Skin of body (tissue), 2 donors: ENCODE data around the gene GTF2H2C. TPM values are rescaled to one million over a fixed set of nuclear protein-coding genes. Genes with fewer than 3 reads are reported as not detected.
"Not testable (repeated sequence)": the region's sequence is repeated elsewhere in the genome, so short reads cannot be mapped to it uniquely, and the experiment has no call there.

Experiments used
- DNase-seq: peaks from one replicate; lab custom pipeline; 2025; lab: John Stamatoyannopoulos, UW
- total RNA-seq: library from RNA; depleted of rRNA; stranded (reverse); fragments of >200 nt; gene quantifications from one replicate; pipeline ENCODE4 v1.2.3, GENCODE V29; 2014

Gene GTF2H2C
- total RNA-seq, result 42.5 TPM

DNA sequence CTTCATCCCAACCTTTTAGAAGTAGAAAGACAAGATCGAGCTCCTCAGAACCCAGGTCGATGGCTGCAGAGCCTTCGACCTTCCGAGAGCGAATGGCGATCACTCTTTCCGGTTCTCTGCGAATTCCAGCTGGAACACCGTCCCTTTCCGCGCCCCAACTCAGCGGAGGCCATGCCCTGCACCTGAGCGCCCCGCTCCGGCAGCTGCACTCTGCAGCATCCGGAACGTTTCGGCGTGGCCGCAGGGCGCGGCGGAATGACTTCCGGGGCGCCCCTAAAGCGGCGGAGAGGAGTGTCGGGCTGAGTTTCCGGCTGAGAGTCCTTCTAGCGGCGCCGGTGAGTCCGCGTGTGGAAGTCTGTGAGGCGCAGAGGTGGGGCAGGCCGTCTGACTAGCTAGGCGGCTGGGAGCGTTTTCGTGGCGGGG, at the start of gene GTF2H2C:
TSS of gene GTF2H2C (plus strand) at position 284 of the 423 bp plus-strand sequence. CDS start 4,942 bp downstream, outside the sequence.
- not testable (repeated sequence) for DNase-seq

DNA sequence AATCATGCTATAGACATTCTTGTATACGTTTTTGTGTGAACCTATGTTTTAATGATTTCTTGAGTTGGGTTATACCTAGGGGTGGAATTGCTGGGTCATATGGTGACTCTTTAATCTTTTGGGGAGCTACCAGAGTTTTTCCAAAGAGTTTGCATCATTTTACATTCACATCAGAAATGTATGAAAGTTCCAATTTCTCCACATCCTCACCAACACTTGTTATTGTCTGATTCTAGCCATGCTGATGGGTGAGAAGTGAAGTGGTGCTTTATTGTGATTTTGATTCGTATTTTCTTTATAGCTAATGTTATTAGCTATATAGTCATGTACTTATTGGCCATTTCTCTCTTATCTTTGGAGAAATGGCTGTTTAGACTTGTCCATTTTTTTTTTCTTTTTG, 49.3 kb upstream of the GTF2H2C start:
- no peak for DNase-seq

DNA sequence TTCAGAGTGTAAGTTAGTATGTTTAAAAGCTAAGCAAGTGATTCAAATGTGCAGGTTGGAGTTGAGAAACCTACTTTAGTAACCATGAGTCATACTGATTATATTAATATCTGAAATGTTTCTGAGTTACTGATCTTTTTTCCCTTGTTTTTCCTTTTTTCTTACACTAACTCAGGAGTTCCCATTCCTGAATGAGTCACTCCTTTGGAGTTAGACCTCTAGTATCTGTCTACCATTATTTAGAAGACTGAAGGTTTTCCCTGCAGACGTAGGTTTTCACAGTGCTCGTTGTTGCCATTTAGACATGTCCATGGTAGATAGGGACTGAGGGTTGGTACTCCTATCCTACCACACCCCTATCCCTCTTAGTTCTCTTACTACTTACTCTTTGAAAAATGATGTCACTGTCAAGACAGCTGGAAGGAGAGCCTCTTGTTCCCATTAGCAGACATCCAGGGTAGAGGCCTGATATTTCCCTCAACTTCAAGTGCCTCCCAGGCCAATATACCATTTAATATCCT, 47.2 kb upstream of the GTF2H2C start:
- DNase-seq, result no peak

DNA sequence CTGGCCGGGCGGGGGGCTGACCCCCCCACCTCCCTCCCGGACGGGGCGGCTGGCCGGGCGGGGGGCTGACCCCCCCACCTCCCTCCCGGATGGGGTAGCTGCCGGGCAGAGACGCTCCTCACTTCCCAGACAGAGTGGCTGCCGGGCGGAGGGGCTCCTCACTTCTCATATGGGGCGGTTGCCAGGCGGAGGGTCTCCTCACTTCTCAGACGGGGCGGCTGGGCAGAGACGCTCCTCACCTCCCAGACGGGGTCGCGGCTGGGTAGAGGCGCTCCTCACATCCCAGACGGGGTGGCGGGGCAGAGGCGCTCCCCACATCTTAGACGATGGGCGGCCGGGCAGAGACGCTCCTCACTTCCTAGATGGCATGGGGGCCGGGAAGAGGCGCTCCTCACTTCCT, 44.4 kb upstream of the GTF2H2C start:
- not testable (repeated sequence) for DNase-seq

DNA sequence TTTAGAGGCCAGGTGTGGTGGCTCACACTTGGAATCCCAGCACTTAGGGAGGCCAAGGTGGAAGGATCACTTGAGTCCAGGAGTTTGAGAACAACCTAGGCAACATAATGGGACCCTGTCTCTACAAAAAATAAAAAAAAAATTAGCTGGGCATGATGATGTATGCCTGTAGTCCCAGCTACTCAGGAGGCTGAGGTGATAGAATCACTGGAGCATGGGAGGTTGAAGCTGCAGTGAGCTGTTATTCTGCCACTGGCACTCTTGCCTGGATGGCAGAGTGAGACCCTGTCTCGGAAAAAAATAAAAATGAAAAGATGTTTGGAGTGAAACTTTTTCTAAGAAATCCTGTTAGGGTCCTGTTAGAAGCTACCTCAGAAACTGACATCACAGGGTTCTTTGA, 43.2 kb upstream of the GTF2H2C start:
- no peak for DNase-seq

DNA sequence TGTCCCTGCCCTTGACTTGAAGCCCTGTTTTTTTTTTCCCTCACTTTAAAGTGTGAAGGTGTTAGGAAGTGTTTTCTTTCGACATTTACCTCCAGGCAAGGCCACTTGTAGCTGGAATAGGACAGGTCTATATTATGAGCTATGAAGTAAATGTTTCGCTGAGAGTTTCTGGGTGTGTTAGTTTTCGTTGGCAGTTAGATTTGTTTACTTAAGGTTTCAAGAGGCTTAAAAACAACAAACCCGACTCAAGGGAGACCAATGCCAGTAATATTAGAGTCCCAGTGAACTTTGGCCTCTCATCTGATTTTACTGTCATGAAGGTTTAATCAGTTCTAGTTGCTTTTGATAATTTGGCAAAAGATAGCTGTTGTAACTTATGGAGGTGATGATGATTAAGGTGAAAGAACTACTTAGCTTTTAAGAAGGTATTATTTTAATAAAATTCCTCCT, 42.2 kb upstream of the GTF2H2C start:
- DNase-seq, result no peak

DNA sequence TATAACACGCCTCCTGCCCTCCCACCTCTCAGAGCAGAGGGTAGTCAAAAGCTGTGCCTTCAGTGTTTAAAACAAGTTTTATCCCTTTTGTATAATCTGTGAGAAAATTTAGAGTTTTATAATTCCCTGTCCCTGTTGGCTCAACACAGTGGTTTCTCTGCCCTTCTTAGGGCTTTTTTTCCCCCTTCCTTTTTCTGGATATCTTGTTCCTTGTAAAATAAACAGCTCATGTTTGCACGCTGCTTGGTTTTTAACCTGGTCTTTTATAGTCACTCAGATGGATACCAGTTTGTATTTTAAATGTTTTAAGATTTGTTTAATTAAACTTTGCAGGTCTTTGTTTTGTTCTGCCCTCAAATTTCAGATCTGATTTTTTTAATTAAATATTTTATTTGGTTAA, 40.7 kb upstream of the GTF2H2C start:
- DNase-seq, result no peak

DNA sequence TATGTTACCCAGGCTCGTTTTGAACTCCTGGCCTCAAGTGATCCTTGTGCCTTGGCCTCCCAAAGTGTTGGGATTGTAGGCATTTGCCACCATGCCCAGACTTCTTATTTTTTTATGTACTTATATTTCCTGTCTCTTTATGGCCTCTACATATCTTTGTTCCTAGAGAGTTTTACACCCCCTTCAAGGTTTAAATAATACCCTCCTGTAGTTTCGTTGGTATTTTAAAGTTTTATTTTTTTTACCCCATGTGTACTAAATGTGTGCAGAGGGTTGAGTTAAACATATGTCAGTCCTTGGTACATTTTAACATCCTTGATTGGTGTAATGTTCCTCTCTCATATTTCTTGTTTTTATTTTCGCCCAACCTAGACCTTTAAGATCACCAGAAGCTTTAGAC, 38.0 kb upstream of the GTF2H2C start:
- no peak for DNase-seq

DNA sequence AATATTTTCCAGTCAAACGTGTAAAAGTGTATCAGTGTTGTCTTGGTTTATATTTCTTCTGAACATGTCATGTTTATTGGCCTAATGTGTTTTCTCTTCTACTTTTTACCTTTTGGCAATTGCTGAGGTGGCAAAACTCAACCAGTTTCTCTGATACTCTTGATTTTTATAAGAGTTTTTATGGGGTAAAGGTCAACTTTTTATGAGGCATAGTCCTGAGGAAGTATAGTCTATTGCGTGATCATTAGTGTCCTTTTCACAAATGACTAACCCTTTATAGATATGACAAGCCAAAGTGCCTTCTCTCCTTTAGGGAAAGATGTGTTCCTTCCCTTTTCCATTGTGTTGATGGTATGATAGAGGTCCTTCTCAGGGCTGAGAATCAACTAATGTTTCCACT, 34.5 kb upstream of the GTF2H2C start:
- no peak for DNase-seq

DNA sequence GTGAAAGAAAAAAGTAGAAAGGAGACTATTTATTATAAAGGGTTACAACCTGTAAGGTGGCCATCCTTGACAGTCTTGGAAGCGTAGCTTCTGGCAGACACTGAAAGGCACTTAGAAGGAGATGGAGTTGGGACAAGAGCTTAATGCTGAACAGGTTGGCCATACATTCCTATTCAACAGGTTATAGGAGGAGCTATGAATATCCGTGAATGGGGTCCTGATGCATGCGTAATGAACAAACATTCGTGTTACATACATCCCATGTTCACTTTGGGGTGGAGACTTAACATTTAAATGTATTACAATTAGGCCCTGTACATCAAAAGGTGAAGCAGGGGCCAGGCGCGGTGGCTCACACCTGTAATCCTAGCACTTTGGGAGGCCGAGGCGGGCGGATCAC, 33.3 kb upstream of the GTF2H2C start:
- DNase-seq, result no peak

DNA sequence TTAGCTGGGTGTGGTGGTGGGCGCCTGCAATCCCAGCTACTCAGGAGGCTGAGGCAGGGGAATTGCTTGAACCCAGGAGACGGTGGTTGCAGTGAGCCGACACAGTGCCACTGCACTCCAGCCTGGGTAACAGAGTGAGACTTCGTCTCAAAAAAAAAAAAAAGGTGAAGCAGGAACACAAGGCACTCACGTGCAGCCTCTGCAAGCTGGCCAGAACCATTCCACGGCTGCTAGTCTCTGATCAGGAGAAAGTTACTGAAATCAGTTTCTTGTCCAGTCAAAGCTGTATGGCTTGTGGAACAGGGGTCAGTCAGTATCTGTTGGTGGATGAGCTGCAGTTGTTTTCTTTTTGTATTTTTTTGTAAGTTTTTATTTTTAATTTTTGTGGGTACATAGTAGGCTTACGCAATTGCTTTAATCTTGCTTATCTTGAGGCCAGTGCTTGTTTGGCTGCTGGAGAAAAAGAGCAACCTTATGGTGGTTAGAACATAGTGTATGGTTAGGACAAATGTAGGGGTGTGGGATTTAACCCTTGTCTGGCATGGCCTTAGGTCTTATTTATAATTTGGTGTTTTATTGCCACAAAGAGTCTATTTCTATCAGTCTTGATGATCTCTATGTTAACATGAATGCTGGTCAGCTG, 32.7 kb upstream of the GTF2H2C start:
- DNase-seq, result no peak

DNA sequence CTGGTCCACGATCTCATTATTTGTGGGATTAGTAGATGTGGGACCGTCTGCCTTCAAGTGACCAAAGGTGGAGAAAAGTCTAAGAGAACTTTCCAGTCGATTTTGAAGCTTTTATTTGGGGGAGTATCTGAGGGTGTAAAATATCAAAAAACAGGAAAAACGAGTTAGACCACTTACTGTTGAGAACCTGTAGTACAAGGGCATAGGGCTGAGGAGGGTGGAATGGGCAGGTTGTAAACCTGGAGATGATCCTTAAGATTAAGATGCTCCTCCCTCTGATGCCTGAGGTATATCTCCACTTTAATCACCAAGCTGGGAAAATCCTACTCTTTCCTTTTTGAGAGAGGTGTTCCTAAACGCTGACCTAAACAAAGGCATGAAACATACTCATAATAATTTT, 32.0 kb upstream of the GTF2H2C start:
- DNase-seq, result no peak

DNA sequence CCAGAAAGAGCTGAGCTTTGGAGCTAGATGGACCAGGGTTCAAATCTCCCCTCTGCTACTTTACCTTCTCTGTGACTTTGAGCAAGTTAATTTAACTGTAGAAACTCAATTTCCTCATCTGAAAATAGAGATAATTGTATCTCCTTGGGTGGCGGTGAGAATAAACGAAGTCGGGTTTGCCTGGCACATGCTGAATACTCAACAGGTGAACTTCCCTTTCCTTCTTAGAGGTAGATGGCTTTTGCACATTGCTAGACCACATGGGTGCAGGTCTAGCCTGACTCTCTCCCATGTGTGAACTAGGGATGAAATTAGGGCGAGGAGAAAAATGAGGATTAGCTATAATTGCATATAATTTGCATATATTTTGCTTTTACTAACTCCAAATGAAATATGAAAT, 31.4 kb upstream of the GTF2H2C start:
- no peak for DNase-seq

DNA sequence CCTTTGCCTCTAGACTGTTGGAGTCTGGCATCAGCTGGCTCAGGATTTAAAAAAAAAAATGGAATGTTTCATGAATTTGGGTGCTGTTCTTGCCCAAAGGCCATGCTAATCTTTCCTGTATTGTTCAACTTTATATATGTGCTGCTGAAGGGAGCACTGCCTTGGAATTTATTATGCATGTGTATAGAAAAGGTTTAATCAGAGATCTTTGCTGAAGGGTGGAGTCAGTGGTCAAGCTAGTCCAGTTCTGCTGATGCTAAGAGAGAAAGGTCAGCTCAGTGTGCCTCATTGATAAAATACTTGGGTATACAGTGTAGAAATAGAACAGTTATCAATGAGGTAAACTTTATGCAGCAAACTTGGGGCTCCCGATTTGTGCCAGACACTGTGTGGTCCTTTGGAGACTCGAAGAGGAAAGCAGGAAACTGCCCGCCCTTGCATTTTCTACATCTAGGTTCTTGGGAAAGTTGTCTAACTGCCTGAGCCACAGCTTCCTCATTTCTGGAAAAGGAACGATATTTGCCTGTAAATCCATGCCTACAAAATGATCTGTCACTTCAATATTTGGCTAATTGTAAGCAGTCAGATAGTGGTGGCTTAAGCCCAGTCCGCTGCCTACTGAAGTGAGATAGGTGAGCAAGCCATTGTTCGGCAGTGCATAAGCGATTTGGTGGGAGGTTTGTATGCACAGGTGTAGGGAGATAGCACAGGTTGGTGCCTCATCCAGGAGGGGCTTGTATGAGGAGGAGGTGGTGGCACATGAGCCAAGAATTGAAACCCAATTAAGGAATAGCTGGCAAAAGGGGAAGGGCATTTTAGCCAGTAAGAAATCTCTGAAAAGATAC, 29.2 kb upstream of the GTF2H2C start:
- no peak for DNase-seq

DNA sequence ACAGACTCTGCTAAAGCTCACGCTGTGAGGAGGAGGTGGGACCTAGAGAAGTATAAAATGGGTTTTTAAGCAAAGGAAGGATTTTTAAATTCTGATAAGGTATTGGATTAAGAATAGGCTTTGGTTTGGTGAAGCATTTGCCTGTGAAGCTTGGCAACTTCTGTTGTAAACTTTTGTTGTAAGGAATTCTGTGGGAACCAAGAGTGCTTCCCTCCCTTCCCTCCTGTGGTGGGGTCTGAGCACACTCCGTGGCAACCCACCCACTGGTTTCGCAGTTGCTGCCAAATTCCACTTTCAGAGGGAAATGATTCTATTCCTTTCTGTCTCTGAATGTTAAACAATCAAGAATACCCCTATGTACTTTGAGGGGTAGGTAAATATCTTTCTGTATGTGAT, 28.6 kb upstream of the GTF2H2C start:
- no peak for DNase-seq

DNA sequence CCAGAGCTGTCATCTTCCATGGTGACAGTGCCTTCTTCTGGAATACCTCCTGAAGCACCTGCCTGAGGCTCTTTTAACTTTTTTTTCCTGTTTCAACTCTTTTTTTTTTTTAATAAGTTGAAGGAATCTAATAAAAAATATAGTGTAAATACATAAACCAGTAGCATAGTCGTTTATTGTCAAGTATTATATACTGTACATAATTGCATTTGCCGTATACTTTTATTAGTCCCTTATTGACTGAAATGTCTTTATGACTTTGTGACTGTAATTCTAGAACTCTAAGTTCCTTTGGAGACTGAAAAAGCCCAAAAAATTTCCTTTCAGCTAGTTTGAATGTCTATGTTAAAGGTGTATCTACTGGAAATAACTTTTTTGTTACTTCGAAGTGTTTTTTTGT, 22.1 kb upstream of the GTF2H2C start:
- DNase-seq, result not testable (repeated sequence)

DNA sequence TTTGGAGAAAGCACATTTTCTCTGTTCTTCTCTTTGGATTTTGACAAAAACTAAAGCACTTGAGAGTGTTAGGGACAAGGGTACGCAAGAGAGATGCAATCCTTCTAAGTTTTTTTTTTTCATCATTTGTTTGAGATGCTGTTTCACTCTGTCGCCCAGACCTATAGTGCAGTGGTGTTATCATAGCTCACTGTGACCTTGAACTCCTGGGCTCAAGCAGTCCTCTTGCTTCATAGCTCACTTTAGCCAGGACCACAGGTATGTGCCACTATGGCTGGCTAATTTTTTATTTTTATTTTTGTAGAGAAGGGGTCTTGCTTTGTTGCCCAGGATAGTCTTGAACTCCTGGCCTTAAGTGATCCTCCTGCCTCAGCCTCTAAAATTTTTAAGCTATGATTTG, 21.3 kb upstream of the GTF2H2C start:
- DNase-seq, result not testable (repeated sequence)

DNA sequence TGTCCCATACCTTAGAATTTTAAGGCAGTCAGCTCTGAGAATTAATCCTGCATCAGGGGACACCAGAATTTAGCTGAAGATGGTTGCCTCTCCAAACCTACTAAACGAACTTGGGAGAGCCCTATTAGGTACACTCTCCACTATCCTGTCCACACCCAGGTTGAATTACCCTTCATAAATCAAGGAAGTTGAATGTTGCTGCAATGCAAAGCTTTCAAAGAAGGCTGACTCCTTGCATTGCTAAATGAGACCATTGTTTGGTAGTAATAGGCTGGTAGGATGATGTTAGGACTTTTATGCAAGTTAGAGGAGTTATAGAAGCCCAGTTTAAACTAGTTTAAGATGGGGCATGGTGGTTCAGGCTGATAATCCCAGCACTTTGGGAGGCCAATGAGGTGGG, 18.6 kb upstream of the GTF2H2C start:
- DNase-seq, result not testable (repeated sequence)

DNA sequence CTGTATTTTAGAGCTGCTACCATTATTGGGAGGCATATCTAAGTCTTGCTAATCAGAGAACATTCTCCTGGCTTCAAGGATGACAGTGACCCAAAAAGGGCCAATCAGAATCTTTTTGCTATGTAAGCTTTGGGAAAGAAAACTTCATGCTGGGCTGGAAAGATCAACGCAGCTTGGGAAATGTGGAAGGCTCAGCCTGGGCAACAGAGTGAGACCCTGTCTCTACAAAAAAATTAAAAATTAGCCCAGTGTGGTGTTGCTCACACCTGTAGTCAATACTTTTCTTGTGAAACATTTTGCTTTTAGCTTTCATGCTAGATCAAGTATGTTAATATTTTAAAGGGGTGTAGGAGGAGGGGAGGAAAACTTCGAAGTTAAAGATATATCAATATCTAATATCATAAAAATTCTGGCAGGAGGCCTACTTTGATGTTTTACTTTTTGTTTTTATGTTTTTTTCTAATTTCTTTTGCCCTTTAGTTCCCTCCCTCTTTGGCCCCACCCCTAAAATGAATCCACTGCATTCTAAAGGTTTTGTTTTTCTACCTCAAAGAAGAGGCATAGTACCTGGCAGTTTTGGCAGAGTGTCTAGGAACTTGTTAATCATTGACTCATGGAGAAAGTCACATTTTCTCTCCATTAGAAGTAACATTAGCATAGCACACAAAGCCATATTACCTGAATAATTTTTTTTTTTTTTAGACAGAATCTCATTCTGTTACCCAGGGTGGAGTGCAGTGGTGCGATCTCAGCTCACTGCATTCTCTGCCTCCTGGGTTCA, 17.0 kb upstream of the GTF2H2C start:
- not testable (repeated sequence) for DNase-seq

DNA sequence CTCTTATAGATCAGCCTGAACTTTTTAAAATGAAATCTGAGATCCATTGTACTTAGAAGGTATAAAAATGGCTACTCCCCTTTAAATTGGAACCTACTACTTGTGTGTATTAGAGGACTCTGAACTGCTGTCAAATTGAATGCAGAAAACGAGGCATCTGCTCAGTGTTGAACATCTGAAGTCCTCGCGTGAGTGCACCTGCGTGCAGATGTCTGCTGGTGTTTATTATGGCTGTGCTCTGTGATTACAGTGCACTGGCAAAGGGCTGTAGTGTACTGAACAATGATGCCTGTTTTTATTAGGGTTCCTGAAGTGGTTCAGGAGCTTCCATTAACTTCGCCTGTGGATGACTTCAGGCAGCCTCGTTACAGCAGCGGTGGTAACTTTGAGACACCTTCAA, 15.4 kb upstream of the GTF2H2C start:
- DNase-seq, result not testable (repeated sequence)

DNA sequence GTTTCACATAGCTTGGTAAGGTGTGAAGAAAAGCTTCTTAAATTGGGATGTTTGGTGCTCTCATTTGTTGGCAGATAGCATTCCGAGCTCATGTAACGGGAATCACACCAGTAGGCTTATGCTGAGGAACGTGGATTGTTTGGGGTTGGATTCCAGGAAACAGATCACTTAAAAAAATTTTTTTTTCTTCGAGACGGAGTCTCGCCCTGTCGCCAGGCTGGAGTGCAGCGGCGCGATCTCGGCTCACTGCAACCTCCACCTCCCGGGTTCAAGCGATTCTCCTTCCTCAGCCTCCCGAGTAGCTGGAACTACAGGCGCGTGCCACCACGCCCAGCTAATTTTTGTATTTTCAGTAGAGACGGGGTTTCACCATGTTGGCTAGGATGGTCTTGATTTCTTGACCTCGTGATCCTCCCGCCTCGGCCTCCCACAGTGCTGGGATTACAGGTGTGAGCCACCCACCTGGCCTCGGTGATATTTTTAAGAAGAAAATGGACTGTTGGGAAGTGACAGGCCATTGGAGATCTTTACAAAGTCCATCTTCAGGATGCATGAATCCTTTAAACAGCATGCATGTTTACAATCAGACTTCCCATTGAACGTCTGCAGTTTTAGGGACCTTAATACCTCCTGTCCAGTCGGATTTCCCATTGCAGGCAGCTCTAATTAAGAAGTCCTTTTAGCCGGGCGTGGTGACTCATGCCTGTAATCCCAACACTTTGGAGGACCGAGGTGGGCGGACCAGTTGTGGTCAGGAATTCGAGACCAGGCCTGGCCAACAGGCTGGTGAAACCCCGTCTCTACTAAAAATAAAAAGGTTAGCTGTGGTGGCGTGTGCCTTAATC, 818 bp downstream of the GTF2H2C start:
- not testable (repeated sequence) for DNase-seq
